Gastroesophageal sphincter (tissue), 4 donors: ENCODE measurements around the gene S100A14. TPM values are rescaled to one million over a fixed set of nuclear protein-coding genes. Genes with fewer than 3 reads are reported as not detected.

Experiments used
- ATAC-seq: fragments of 150-250 bp; one replicate; pipeline ENCODE4 v1.9.1; 2016; ENCODE audit warnings: mild to moderate bottlenecking, moderate library complexity
- H3K27ac ChIP-seq, 4 donors: fragments of 200-600 bp; sonication (generic) in 3 of 4; 1 replicate in 3 of 4; 2 replicates in 1 of 4; pipeline ENCODE4 v1.5.1; 2016 to 2019
- H3K27me3 ChIP-seq: fragments of 200-600 bp; sonication (generic); one replicate; pipeline ENCODE4 v1.5.1; 2019
- H3K36me3 ChIP-seq, 2 donors: fragments of 200-600 bp; sonication (generic); one replicate each; pipeline ENCODE4 v1.5.1; 2019; ENCODE audit warnings: control low read depth in 1 of 2
- H3K4me1 ChIP-seq, 3 donors: fragments of 200-600 bp; sonication (generic); 1 replicate in 2 of 3; 2 replicates in 1 of 3; pipeline ENCODE4 v1.5.1; 2016 to 2019; ENCODE audit warnings: control low read depth in 2 of 3
- H3K4me3 ChIP-seq, 2 donors: fragments of 200-600 bp; sonication (generic); one replicate each; pipeline ENCODE4 v1.5.1; 2019; ENCODE audit warnings: mild to moderate bottlenecking in 1 of 2, moderate library complexity in 1 of 2
- H3K9me3 ChIP-seq, 3 donors: fragments of 200-600 bp; sonication (generic); one replicate each; pipeline ENCODE4 v1.5.1; 2017 to 2019; ENCODE audit warnings: control low read depth in 2 of 3
- EP300 ChIP-seq: sonication (generic); formaldehyde crosslinking; IDR thresholded peaks from one replicate; pipeline ENCODE4 v1.6.1; 2017; ENCODE audit warnings: antibody characterized with exemption, mild to moderate bottlenecking
- POLR2A ChIP-seq, 2 donors: fragments of 450-650 bp; IDR thresholded peaks; one replicate each; pipeline ENCODE4 v1.6.1; 2017; ENCODE audit warnings: antibody characterized with exemption in 2 of 2, mild to moderate bottlenecking in 2 of 2, moderate library complexity in 1 of 2
- POLR2AphosphoS5 ChIP-seq: sonication (generic); formaldehyde crosslinking; IDR thresholded peaks from one replicate; pipeline ENCODE4 v1.6.1; 2017; ENCODE audit warnings: antibody characterized with exemption
- WGBS, 2 donors: methylation state at CpG; one replicate each; pipeline ENCODE4 v1.1.5; 2018; ENCODE audit warnings: low coverage in 1 of 2; 5-methylcytosine and 5-hydroxymethylcytosine counted together
- total RNA-seq, 4 donors: library from RNA; depleted of rRNA; stranded (reverse); fragments of >200 nt; gene quantifications; one replicate each; pipeline ENCODE4 v1.1.0, GENCODE V29; 2016
- TF ChIP-seq, protein P1 (sequence below), 4 experiments: fragments of 200-600 bp in 2 of 4; fragments of 450-650 bp in 2 of 4; sonication (generic) in 1 of 4; IDR thresholded peaks; one replicate each; pipeline ENCODE4 v1.5.1; 2017 to 2019; ENCODE audit warnings: antibody characterized with exemption in 4 of 4, mild to moderate bottlenecking in 2 of 4, moderate library complexity in 2 of 4

Gene S100A14
- total RNA-seq, 4 donors from 2014 or later = 0.85 to 82.1 (median 5.0) TPM

DNA sequence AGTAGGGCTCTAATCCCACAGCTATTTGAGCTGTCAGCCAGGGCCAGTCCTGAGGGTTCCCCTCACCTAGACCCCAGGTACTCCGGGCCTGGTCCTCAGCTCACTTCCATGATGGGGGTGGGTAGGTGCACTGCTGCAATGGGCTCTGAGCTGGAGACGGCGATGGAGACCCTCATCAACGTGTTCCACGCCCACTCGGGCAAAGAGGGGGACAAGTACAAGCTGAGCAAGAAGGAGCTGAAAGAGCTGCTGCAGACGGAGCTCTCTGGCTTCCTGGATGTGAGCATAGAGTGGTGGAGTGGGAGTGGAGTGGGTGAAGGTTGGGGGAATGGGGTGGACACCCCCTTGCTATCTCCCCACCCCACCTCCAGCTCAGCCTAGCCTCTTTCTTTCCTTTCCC is 14.3 kb upstream of the S100A14 start:
- Histone ChIP-seq H3K36me3 (peaks cover 0 to 3% of the 10 kb centered on the region in 2 donors), H3K4me1 (peaks cover 0 to 59% (median 16%) of the 10 kb centered on the region in 3 donors), H3K27ac (peak overlapping the region in 2 of 4 donors; percentile 14 to 83), H3K27me3 (no peaks in the 10 kb centered on the region), H3K9me3 (no peaks in the 10 kb centered on the region), H3K4me3 (no peak overlapping the region)
- TF ChIP-seq, protein P1, sequence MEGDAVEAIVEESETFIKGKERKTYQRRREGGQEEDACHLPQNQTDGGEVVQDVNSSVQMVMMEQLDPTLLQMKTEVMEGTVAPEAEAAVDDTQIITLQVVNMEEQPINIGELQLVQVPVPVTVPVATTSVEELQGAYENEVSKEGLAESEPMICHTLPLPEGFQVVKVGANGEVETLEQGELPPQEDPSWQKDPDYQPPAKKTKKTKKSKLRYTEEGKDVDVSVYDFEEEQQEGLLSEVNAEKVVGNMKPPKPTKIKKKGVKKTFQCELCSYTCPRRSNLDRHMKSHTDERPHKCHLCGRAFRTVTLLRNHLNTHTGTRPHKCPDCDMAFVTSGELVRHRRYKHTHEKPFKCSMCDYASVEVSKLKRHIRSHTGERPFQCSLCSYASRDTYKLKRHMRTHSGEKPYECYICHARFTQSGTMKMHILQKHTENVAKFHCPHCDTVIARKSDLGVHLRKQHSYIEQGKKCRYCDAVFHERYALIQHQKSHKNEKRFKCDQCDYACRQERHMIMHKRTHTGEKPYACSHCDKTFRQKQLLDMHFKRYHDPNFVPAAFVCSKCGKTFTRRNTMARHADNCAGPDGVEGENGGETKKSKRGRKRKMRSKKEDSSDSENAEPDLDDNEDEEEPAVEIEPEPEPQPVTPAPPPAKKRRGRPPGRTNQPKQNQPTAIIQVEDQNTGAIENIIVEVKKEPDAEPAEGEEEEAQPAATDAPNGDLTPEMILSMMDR (IDR thresholded peaks at IDR 0.05) = no peak
- TF ChIP-seq POLR2AphosphoS5 (no peak), EP300 (no peak), POLR2A (IDR thresholded peaks at IDR 0.05) (no peak)
- WGBS, 2 donors = 83% methylated on average over 1 of the region's 7 CpGs; no CpG with 5 or more reads in 1 of the 2 donors
- ATAC-seq = no peak

GRCh38 chr1:153629971-153630370 is 13.8 kb upstream of the S100A14 start:
- no peak for TF ChIP-seq POLR2A (IDR thresholded peaks at IDR 0.05)
- TF ChIP-seq, protein P1 (IDR thresholded peaks at IDR 0.05) = no peak
- no peak for TF ChIP-seq POLR2AphosphoS5
- no peak for TF ChIP-seq EP300
- ATAC-seq = no peak
- WGBS, 2 donors = 100% methylated on average over 1 of the region's 1 CpG; no CpG with 5 or more reads in 1 of the 2 donors
- H3K4me3 ChIP-seq = no peak overlapping the region
- peaks cover 0 to 4% of the 10 kb centered on the region in 2 donors for H3K36me3 ChIP-seq
- no peaks in the 10 kb centered on the region for H3K27me3 ChIP-seq
- H3K4me1 ChIP-seq = peaks cover 0 to 59% (median 15%) of the 10 kb centered on the region in 3 donors
- no peaks in the 10 kb centered on the region for H3K9me3 ChIP-seq
- H3K27ac ChIP-seq = peak overlapping the region in 2 of 4 donors; percentile 14 to 83

GRCh38 chr1:153629343-153629665 is 13.2 kb upstream of the S100A14 start:
- TF ChIP-seq, protein P1 (IDR thresholded peaks at IDR 0.05) = no peak
- TF ChIP-seq POLR2A (IDR thresholded peaks at IDR 0.05) = no peak
- TF ChIP-seq EP300 = no peak
- TF ChIP-seq POLR2AphosphoS5 = no peak
- Histone ChIP-seq H3K27me3 (no peaks in the 10 kb centered on the region), H3K4me1 (peaks cover 0 to 59% (median 15%) of the 10 kb centered on the region in 3 donors), H3K9me3 (no peaks in the 10 kb centered on the region), H3K36me3 (peaks cover 0 to 10% of the 10 kb centered on the region in 2 donors), H3K27ac (peak overlapping the region in 1 of 4 donors; percentile 83), H3K4me3 (no peak overlapping the region)
- no peak for ATAC-seq
- 60 to 62% methylated on average over 1 to 4 of the region's 5 CpGs for WGBS, 2 donors

- Histone ChIP-seq H3K27me3 (no peaks in the 10 kb centered on the region), H3K4me1 (peaks cover 0 to 60% (median 15%) of the 10 kb centered on the region in 3 donors), H3K9me3 (no peaks in the 10 kb centered on the region), H3K36me3 (peaks cover 0 to 15% of the 10 kb centered on the region in 2 donors), H3K4me3 (no peak overlapping the region), H3K27ac (peak overlapping the region in 3 of 4 donors; percentile 83 to 91 (median 88))
- WGBS, 2 donors = 74 to 100% methylated on average over 1 to 3 of the region's 6 CpGs
- TF ChIP-seq POLR2A (IDR thresholded peaks at IDR 0.05) = no peak
- no peak for TF ChIP-seq POLR2AphosphoS5
- TF ChIP-seq, protein P1 (IDR thresholded peaks at IDR 0.05) = no peak
- no peak for TF ChIP-seq EP300
- no peak for ATAC-seq
These were observed 12.7 kb upstream of the S100A14 start for GRCh38 chr1:153628638-153629342.
